RWPE2 (cell line): ENCODE measurements around the gene LMCD1.

ENCODE experiments used
- ATAC-seq: fragments of 200-7000 bp; cut with Tn5 transposase; 3 replicates; pipeline ENCODE4 v1.9.1; 2021; ENCODE audit warnings: low read depth
- DNase-seq: peaks from one replicate; pipeline ENCODE4 v3.0.0-alpha.2; 2020; ENCODE audit warnings: low spot score
- H3K27ac ChIP-seq: fragments of 450-650 bp; 2 replicates; pipeline ENCODE4 v1.5.1; 2017; ENCODE audit warnings: mild to moderate bottlenecking; ENCODE audit not compliant: poor library complexity, severe bottlenecking
- H3K27me3 ChIP-seq: fragments of 250-450 bp; sonication (Bioruptor Pico); 2 replicates; pipeline ENCODE4 v1.5.1; 2021; ENCODE audit warnings: mild to moderate bottlenecking, moderate library complexity; ENCODE audit not compliant: insufficient read depth, poor library complexity, severe bottlenecking
- H3K36me3 ChIP-seq: fragments of 250-450 bp; sonication (Bioruptor Pico); 2 replicates; pipeline ENCODE4 v1.5.1; 2020; ENCODE audit warnings: low read depth, mild to moderate bottlenecking, moderate library complexity
- H3K4me1 ChIP-seq: fragments of 250-450 bp; sonication (Bioruptor Pico); 2 replicates; pipeline ENCODE4 v1.5.1; 2021; ENCODE audit warnings: mild to moderate bottlenecking, moderate library complexity; ENCODE audit not compliant: insufficient read depth, poor library complexity, severe bottlenecking
- H3K4me3 ChIP-seq: fragments of 250-450 bp; sonication (Bioruptor Pico); 2 replicates; pipeline ENCODE4 v1.5.1; 2021; ENCODE audit warnings: mild to moderate bottlenecking, moderate library complexity; ENCODE audit not compliant: severe bottlenecking
- H3K9me3 ChIP-seq: fragments of 250-450 bp; sonication (Bioruptor Pico); 2 replicates; pipeline ENCODE4 v1.5.1; 2021; ENCODE audit warnings: mild to moderate bottlenecking, moderate library complexity; ENCODE audit not compliant: severe bottlenecking
- CTCF ChIP-seq: fragments of 450-650 bp; IDR thresholded peaks from one replicate; pipeline ENCODE4 v1.5.1; 2017; ENCODE audit warnings: mild to moderate bottlenecking, moderate library complexity; ENCODE audit not compliant: poor library complexity, severe bottlenecking

LMCD1 gene

GRCh38 chr3:8554696-8555095 is 53.1 kb downstream of the LMCD1 start:
- no peak for TF ChIP-seq CTCF
- Histone ChIP-seq H3K27me3 (no peaks in the 10 kb centered on the region), H3K4me3 (no peak overlapping the region), H3K27ac (no peak overlapping the region), H3K4me1 (no peaks in the 10 kb centered on the region), H3K36me3 (no peaks in the 10 kb centered on the region), H3K9me3 (peaks cover under 1% of the 10 kb centered on the region)
- no peak for DNase-seq
- ATAC-seq = no peak

- no peak for TF ChIP-seq CTCF
- ATAC-seq (no peak), DNase-seq (no peak)
- Histone ChIP-seq H3K4me3 (no peak overlapping the region), H3K36me3 (no peaks in the 10 kb centered on the region), H3K9me3 (peaks cover 2% of the 10 kb centered on the region), H3K27me3 (no peaks in the 10 kb centered on the region), H3K4me1 (peaks cover 3% of the 10 kb centered on the region), H3K27ac (no peak overlapping the region)
These were observed 53.6 kb downstream of the LMCD1 start for GRCh38 chr3:8555113-8555661.

- Histone ChIP-seq H3K4me3 (no peak overlapping the region), H3K27me3 (no peaks in the 10 kb centered on the region), H3K4me1 (peaks cover 7% of the 10 kb centered on the region), H3K36me3 (no peaks in the 10 kb centered on the region), H3K9me3 (peaks cover 2% of the 10 kb centered on the region), H3K27ac (no peak overlapping the region)
- ATAC-seq (no peak), DNase-seq (no peak)
- TF ChIP-seq CTCF = no peak
These were observed 54.3 kb downstream of the LMCD1 start for GRCh38 chr3:8555725-8556472.

- no peak overlapping the region for H3K4me3 ChIP-seq
- no peak for DNase-seq
- no peak for ATAC-seq
- H3K4me1 ChIP-seq = peaks cover 7% of the 10 kb centered on the region
- H3K27me3 ChIP-seq = no peaks in the 10 kb centered on the region
- H3K36me3 ChIP-seq = no peaks in the 10 kb centered on the region
- H3K27ac ChIP-seq = no peak overlapping the region
- H3K9me3 ChIP-seq = peaks cover 2% of the 10 kb centered on the region
- no peak for TF ChIP-seq CTCF
These were observed 54.8 kb downstream of the LMCD1 start for GRCh38 chr3:8556473-8556869.

GRCh38 chr3:8557298-8557697 is 55.7 kb downstream of the LMCD1 start:
- Histone ChIP-seq H3K4me3 (no peak overlapping the region), H3K4me1 (peaks cover 7% of the 10 kb centered on the region), H3K36me3 (no peaks in the 10 kb centered on the region), H3K9me3 (peaks cover 2% of the 10 kb centered on the region), H3K27me3 (no peaks in the 10 kb centered on the region), H3K27ac (no peak overlapping the region)
- ATAC-seq (no peak), DNase-seq (no peak)
- TF ChIP-seq CTCF = no peak
